ENCODE measurements around the gene SLC39A7.

GRCh38 chr6:33202799-33203198, 2.1 kb downstream of the SLC39A7 start:
- TF ChIP-seq EZH2 (IDR thresholded peaks at IDR 0.05; ENCODE audit: insufficient read depth, poor library complexity, severe bottlenecking): no peak
- TF ChIP-seq EZH2phosphoT487 (IDR thresholded peaks at IDR 0.05; ENCODE audit: insufficient read depth, low read depth): no peak
